ENCODE data around the gene TMEM132E. TPM values are rescaled to one million over a fixed set of nuclear protein-coding genes. Genes with fewer than 3 reads are reported as not detected.

TMEM132E gene
- total and polyA plus RNA-seq, 7 donors = 0.01 to 0.26 (median 0.03) TPM; not detected in 4

DNA sequence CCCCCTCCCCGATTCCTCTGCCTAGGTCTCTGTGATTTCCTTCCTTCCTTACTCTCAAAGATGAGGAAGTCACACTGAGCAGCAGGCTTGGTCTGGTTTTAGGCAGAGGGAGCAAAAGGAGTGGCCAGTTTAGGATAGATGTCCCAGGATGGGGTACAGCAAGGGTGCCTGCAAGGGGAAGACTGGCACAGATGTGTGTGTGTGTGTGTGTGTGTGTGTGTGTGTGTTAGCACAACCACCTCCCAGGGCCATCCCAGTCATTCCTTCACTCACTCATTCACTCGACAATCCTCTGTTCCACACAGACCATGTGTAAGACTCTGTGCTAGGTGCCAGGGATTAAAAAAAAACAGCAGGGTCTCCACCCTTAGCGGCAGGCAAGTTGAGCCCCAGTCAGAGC lies 35.9 kb downstream of the TMEM132E start:
- WGBS, 3 donors = 33 to 42% (median 39%) methylated on average over 3 of the region's 3 CpGs

GRCh38 chr17:34616148-34616547 lies 36.8 kb downstream of the TMEM132E start:
- TF ChIP-seq CTCF (IDR thresholded peaks at IDR 0.05) = no peak
- H3K9me3 ChIP-seq = no peaks in the 10 kb centered on the region
- peaks cover 0 to 10% (median 3%) of the 10 kb centered on the region in 3 donors for H3K27me3 ChIP-seq (ENCODE audit: insufficient read depth in 3 of 3, low read length in 2 of 3)
- WGBS, 3 donors = 5 to 11% (median 8%) methylated on average over 3 of the region's 3 CpGs
- no peaks in the 10 kb centered on the region for H3K36me3 ChIP-seq (ENCODE audit: insufficient read depth in 1 of 2, low read depth in 1 of 2)
- DNase-seq = no peak
- intact Hi-C loops (cut with DNase I) = no loop called here
- H3K27ac ChIP-seq = no peak overlapping the region
- no peak overlapping the region for H3K4me3 ChIP-seq
- no peaks in the 10 kb centered on the region for H3K4me1 ChIP-seq
- ATAC-seq = no peak

More for the DNA sequence above, 35.9 kb downstream of the TMEM132E start:
- peaks cover 0 to 11% (median 7%) of the 10 kb centered on the region in 3 donors for H3K27me3 ChIP-seq (ENCODE audit: insufficient read depth in 3 of 3, low read length in 2 of 3)
- ATAC-seq (no peak), DNase-seq (no peak)
- H3K9me3 ChIP-seq = no peaks in the 10 kb centered on the region
- no peak overlapping the region for H3K27ac ChIP-seq
- H3K36me3 ChIP-seq (ENCODE audit: insufficient read depth in 1 of 2, low read depth in 1 of 2) = no peaks in the 10 kb centered on the region
- no peak for TF ChIP-seq CTCF (IDR thresholded peaks at IDR 0.05)
- no peaks in the 10 kb centered on the region for H3K4me1 ChIP-seq
- intact Hi-C loops (cut with DNase I) = no loop called here
- H3K4me3 ChIP-seq = no peak overlapping the region

DNA sequence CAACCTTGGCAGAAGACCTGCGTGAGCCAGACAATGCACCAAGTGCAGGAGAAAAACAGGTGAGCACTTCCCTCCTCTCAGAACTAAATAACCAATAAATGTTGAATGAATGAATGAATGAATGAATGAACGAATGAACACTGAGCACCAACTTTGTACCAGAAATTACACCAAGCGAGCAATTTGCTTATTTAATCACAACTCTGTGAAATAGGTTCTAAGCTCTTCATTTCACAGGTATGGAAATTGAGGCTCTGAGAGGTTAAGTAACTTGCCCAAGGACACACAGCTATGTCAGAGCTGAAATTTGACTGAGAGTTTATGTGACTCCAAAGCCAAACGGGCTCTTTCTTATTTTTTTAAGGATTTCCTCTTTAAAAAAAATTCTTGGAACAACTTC lies 38.0 kb downstream of the TMEM132E start:
- no peaks in the 10 kb centered on the region for H3K36me3 ChIP-seq (ENCODE audit: insufficient read depth in 1 of 2, low read depth in 1 of 2)
- no peaks in the 10 kb centered on the region for H3K9me3 ChIP-seq
- no peak for ATAC-seq
- WGBS, 3 donors = 60 to 71% (median 66%) methylated on average over 4 of the region's 4 CpGs
- intact Hi-C loops (cut with DNase I) = no loop called here
- TF ChIP-seq CTCF (IDR thresholded peaks at IDR 0.05) = no peak
- H3K4me1 ChIP-seq = no peaks in the 10 kb centered on the region
- H3K27me3 ChIP-seq (ENCODE audit: insufficient read depth in 3 of 3, low read length in 2 of 3) = peaks cover 0 to 10% (median 3%) of the 10 kb centered on the region in 3 donors
- H3K27ac ChIP-seq = no peak overlapping the region
- H3K4me3 ChIP-seq = no peak overlapping the region
- DNase-seq = no peak

GRCh38 chr17:34619687-34620217 lies 40.4 kb downstream of the TMEM132E start:
- 52 to 77% (median 68%) methylated on average over 3 of the region's 3 CpGs for WGBS, 3 donors
- DNase-seq = no peak

More at GRCh38 chr17:34619687-34620217, 40.4 kb downstream of the TMEM132E start:
- H3K4me1 ChIP-seq = no peaks in the 10 kb centered on the region
- no peak for ATAC-seq
- peaks cover 0 to 9% (median 9%) of the 10 kb centered on the region in 3 donors for H3K27me3 ChIP-seq (ENCODE audit: insufficient read depth in 3 of 3, low read length in 2 of 3)
- no peak for TF ChIP-seq CTCF (IDR thresholded peaks at IDR 0.05)
- no peaks in the 10 kb centered on the region for H3K36me3 ChIP-seq (ENCODE audit: insufficient read depth in 1 of 2, low read depth in 1 of 2)
- no peak overlapping the region for H3K27ac ChIP-seq
- intact Hi-C loops (cut with DNase I) = no loop called here
- H3K9me3 ChIP-seq = no peaks in the 10 kb centered on the region
- H3K4me3 ChIP-seq = no peak overlapping the region

Data from psoas muscle (tissue), 8 donors.